GM18870 (cell line): Measurements from ENCODE around the gene MAN1A1.
A peak's percentile ranks its signal among the peaks of the same experiment; 100 is the strongest.

Source experiments
- ATAC-seq: cut with Tn5 transposase; IDR thresholded peaks from one replicate; pipeline ENCODE4 v1.9.1; 2021; ENCODE audit warnings: moderate library complexity; ENCODE audit not compliant: unreplicated experiment

MAN1A1 gene

GRCh38 chr6:119274197-119274595 lies 75.4 kb downstream of the MAN1A1 start:
- no peak for ATAC-seq

- ATAC-seq, result no peak
Measured at GRCh38 chr6:119273272-119274196, 76.0 kb downstream of the MAN1A1 start.

GRCh38 chr6:119270545-119270944 lies 79.0 kb downstream of the MAN1A1 start:
- ATAC-seq, result no peak

DNA sequence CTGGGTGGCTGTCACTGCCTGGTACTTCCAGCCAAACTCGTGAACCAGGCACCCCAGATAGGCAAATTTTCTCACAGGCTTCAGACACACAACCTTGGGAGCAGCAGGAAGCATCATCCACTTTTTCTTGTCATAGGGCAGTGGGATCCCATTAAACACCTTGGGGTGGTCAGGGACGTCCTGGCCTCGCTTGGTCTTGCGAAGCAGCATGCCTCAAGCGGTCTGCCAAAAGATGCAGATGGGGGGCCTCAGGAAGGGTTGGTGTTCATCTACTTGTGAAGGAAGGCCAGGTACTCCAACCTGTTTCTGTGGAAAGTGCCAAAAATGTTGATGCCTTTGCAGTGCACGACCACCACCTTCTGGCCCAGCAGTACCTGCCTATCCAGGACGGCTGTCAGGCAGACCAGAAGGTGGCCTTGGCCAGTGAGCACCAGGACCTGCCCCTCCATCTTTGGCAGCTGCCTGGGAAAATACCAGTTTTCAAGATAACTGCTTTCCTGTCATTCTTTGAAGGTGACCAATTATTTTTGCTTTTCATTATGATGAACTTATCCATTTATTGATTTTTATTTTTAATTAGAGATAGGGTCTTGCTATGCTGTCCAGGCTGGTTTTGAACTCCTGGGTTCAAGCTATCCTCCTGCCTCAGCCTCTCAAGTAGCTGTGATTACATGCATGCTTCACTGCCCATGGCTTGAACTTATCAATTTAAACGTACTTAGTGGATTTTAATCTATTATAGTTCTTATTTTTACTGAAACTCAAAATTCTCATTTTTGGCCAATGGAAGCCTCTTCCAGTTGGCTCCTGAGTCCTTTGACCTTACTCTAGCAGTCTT lies 80.1 kb downstream of the MAN1A1 start:
- ATAC-seq, result no peak

GRCh38 chr6:119267126-119267905 lies 82.2 kb downstream of the MAN1A1 start:
- ATAC-seq, result no peak

DNA sequence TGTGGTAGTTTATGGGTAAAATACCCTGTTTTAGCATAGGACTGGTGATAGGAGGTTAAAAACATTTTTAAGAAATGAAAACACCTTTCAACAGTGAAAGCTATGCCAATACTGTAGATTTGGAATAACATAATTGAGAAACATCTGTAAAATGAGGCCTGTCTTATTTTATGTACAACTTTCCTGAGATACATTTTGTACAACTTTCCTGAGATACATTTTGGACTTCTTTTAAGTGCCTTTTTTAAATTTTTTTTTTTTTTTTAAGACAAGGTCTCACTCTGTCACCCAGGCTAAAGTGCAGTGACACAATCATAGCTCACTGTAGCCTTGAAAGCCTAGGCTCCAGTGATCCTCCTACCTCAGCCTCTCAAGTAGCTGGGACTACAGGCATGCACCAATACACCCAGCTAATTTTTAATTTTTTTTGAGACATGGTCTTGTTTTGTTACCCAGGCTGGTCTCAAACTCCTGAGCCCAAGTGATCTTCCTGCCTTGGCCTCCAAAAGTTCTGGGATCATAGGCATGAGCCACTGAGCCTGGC lies 84.6 kb downstream of the MAN1A1 start:
- ATAC-seq, result no peak

- no peak for ATAC-seq
Measured at GRCh38 chr6:119262612-119263011, 86.9 kb downstream of the MAN1A1 start.

GRCh38 chr6:119261944-119262284 lies 87.6 kb downstream of the MAN1A1 start:
- ATAC-seq, result no peak

- ATAC-seq, result peak; percentile 72
Measured at GRCh38 chr6:119259027-119259426, 90.5 kb downstream of the MAN1A1 start.

GRCh38 chr6:119257726-119258125 lies 91.8 kb downstream of the MAN1A1 start:
- no peak for ATAC-seq

DNA sequence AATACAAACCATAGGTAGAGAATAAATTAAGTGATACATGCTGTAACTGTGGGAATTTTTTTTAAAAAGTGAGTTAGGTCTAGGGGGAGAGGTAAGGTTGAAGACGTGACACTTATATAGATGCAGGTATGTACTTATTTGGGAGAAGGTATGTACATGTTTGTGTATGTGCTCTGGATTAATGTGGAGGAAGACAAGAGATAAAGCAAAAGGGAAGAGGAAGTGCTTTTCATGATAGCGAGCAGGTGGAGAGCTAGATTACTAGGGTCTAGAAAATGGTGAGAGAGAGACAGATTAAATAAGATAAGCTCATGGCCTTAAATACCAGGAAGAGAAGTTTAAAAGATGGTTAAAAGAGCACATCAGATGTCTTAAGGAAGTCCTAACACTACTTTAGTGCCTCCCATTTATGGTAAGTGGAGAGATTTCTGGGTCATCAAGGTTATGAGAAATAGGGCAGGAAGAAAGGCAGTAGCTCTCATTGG lies 92.5 kb downstream of the MAN1A1 start:
- ATAC-seq, result no peak

DNA sequence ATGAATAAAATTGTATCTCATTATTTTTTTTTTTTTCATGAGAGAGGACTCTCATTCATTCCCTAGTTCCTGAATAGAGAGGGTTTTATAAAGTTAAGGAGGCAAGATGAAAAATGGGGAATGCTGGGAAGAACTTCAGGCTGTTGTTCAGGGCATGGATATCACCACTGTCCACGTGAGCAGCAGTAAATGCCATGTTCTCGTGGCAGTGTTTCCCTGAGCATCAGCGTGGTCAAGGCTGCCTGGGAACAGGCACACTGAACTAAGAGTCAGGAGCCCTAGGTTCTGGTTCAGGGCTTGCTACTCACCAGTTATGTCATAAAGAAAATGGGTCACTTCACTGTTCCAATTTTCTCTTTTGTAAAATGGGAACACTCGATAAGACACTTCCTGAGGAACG lies 93.2 kb downstream of the MAN1A1 start:
- no peak for ATAC-seq

DNA sequence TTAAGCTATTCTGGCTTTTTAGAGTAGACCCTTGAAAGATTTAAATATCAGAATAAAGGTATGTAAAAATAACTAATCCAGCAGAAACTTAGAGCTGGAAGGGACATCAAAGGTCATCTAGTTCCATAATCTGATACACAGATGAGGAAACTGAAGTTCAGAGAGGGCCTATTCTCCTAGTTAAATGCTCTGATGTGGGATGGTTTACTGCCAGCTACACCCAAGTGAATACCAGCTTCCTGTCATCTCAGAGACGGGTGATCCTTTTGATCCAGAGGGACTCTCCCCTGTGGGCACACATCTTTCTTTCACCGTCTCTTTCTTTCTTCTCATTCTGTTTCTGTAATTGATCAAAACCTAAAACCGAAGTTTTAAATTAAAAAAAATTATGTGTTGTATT lies 94.1 kb downstream of the MAN1A1 start:
- no peak for ATAC-seq

DNA sequence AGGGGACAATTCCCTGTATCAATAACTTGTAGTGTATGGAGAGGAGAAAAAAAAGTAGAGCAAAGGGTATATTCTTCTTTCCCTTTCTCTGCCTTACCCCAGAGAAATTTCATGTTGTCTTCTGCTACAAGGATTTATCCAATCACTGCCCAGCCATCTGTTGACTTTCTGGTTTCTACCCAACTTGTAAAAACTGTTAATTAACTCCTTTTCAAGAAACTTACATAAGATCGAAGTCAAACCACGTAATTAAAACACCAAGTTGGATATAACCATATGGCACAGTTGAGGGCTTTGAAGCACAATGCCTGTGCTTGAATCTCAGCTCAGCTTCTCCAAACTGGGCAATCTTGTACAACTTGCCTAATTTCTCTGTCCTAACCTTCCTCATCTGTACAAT lies 99.5 kb downstream of the MAN1A1 start:
- ATAC-seq, result no peak

- no peak for ATAC-seq
Measured at GRCh38 chr6:119249319-119249718, 100.2 kb downstream of the MAN1A1 start.

GRCh38 chr6:119247504-119247903 lies 102.1 kb downstream of the MAN1A1 start:
- no peak for ATAC-seq

GRCh38 chr6:119243657-119244056 lies 105.9 kb downstream of the MAN1A1 start:
- no peak for ATAC-seq

- ATAC-seq, result no peak
Measured at GRCh38 chr6:119243037-119243436, 106.5 kb downstream of the MAN1A1 start.

DNA sequence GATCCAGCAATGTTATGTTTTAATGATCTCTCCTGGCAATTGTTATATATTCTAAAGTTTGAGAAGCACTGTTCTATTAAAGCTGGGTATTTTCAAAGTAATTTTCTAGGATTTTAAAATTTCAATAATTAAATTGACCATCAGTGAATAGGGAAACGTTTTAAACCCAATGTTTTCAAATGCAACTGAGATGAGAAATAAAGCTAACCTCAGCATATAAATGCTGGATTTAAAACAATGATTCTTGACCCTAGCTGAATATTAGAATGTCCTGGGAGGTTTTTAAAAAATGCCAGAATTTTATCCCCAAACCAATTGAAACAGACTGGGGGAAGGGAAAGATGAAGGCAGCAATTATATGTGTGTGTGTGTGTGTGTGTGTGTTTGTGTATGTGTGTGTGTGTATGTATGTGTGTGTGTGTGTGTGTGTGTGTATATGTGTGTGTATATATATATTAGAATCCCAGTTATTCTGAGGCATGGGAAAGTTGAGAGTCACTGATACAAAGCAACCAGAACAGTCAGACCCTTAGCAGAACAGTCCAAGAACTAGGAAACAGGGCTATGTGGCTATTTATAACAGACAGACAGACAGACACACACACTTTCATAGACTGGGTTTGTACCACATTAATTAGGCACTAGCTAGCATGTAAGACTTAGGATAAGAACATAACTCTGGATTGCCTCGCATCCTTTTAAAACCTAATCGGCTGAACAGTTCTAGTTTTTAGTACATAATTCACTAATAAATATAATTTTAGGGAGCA lies 107.8 kb downstream of the MAN1A1 start:
- ATAC-seq, result no peak

DNA sequence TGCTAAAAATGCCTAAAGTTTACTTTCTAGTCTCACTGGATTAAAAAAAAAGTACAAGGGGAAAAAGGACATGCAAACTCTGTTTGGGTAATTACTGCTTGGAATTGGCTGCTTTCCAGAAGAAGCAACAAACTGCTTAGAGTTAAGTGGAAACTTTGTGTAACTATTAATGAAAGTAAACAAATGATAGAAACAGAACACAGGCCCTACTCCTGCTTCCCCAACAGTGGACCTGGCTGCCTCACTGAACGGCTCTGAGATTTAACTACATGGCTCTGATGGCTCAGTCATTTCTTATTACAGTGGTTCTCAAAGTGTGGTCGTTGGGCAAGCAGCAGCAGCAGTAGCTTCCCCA lies 108.5 kb downstream of the MAN1A1 start:
- peak; percentile 46 for ATAC-seq
